Posterior cingulate gyrus (tissue), 11 donors: ENCODE results near the gene MPEG1.

Source experiments
- DNase-seq, 10 donors: peaks; one replicate each; pipeline versions ENCODE4 v3.0.0 to v3.0.0-alpha.2; 2020 to 2021; ENCODE audit warnings: mixed read lengths in 3 of 10
- intact Hi-C: fragments of 100-400 bp; cut with DNase I; formaldehyde crosslinking; loops from one replicate; pipeline ENCODE4 v1.15.1; 2023

MPEG1 gene, protein sequence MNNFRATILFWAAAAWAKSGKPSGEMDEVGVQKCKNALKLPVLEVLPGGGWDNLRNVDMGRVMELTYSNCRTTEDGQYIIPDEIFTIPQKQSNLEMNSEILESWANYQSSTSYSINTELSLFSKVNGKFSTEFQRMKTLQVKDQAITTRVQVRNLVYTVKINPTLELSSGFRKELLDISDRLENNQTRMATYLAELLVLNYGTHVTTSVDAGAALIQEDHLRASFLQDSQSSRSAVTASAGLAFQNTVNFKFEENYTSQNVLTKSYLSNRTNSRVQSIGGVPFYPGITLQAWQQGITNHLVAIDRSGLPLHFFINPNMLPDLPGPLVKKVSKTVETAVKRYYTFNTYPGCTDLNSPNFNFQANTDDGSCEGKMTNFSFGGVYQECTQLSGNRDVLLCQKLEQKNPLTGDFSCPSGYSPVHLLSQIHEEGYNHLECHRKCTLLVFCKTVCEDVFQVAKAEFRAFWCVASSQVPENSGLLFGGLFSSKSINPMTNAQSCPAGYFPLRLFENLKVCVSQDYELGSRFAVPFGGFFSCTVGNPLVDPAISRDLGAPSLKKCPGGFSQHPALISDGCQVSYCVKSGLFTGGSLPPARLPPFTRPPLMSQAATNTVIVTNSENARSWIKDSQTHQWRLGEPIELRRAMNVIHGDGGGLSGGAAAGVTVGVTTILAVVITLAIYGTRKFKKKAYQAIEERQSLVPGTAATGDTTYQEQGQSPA

GRCh38 chr11:59212744-59213631, at the start of gene MPEG1:
TSS of gene MPEG1 (minus strand) at chr11:59212927. CDS start at chr11:59212865, 62 bp downstream.
- no peak for DNase-seq
- intact Hi-C loops = no loop called here

DNA sequence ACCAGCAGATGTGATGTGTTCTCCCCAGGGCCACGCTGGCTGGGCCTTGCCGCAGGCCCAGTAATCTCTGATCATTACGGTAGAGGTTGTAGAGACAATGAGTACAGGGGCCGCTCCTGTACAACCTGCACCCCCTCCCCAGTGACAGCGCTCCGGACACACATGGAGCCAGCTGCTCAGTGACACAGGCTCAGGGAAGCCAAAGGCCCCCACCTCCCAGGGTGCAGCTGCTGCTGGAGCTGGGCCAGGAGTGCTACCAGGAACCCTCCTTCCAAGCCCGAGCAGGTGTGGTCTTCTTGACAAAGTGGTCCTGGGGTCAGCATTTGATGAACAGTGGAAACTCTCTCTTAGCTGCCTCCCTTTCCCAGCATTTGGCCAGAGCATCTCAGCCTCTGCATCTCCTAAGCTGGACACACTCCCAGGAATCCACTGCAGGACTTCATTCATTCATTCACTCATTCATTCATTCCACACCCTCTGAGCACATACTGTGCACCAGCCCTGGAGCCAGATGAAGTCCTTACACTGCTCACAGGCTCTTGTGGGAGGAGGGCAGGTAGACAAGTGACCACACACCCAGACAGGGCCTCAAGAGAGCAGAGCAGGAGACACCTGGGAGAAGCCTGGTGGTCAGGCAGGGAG, 49.6 kb upstream of the MPEG1 start:
- intact Hi-C loops = no loop called here
- DNase-seq = no peak

DNA sequence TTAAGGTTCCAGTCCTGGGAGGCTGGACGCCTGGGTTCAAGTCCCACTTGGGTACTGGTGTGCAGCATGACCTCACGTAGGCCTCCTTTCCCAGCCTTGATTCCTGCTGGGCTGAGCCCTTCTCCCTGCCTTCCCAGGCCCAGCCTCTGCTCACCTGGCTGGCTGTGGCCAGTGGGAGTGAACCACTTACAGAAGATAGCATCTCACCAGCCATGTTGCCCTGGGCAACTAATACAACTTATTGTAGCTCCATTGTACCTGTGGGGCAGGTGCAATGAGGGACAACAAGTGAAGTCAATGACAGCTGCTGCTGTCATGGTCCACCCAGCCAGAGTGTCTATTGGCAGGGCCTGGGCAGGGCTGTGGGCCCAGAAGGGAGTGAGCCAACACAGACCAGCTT, 48.4 kb upstream of the MPEG1 start:
- intact Hi-C loops = no loop called here
- DNase-seq = no peak

DNA sequence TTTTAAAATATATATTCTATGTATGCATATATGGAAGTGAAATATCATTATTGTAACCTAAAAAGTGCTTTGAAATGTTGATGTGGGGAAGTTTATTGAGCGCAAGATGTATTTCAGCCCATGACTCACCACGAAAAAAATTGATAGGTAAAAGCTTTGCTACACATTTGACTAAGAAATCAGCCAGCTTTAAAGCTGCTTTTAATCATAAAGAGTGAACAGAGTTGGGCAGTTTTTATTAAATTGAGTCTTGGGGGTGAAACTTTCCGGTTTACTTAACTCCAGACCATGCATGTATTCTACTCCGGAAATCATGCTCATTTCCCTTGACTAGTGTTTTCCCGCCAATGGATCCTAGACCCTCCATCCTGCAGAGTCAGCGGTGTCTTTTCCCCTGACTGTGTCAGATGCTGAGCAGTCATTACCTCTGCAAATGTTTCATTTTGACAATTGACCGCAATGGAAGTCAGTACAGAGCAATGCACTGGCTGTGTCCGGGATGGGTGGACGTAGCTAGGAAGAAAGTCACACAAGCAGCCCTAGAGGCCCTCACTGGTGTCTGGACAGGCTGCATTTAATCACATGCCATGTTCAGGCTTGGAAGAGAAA, 47.2 kb upstream of the MPEG1 start:
- no peak for DNase-seq
- intact Hi-C loops = no loop called here

DNA sequence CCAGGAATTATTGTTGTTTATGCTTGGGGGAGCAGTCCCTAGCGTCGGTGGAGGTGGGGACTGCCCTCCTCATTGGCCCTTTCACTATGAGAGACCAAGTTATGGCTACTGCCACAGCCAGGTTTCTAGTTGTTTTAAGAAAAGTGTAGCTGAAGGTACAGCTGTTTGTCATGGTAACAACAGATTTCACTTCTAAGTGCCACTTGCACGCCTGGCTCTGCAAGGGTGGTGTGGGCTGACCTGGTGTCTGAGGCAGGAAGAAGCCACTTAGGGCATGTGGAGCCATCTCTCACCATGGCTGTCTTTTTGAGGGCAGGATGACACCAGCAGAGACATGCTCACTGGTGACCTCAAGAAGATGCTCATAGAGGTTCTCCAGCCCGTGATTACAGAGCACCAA, 46.3 kb upstream of the MPEG1 start:
- intact Hi-C loops = no loop called here
- no peak for DNase-seq

DNA sequence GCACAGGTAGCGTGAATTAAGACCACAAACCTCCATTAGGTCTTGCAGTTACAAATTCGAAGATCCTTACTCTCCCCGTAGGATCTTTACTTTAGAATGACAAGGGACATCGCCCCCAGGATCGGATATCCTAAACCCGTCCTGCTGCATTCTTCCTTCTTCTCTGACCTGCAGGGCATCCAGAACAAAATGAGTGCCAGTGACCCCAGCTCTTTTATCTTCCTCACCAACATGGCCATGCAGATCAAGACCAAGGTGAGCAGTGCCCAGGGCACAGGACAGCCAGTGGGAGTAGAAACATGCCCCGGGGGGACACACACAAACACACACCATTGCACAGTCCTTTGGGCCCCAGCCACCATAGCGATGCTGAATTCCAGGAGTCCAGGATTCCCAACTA, 42.6 kb upstream of the MPEG1 start:
- DNase-seq = no peak
- intact Hi-C loops = no loop called here

DNA sequence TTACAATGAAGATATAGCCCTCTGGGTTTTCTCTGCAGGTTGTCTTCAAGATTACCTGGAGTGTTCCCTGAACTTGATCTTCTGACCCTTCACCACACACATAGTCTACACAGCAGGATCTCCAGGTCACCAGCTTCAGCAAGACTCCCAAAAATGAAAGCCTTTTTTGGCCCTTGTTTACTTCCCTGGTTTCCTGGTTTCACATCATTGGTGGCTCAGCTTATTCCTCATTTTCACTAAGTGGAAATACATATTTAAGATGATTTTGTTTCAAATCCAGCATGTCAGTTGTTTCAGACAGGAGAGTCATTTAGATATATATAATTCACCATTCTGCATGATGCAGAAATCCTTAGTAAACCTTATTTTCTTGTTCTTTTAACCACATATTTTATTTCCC, 41.6 kb upstream of the MPEG1 start:
- intact Hi-C loops = no loop called here
- DNase-seq = no peak

GRCh38 chr11:59253001-59253400, 40.3 kb upstream of the MPEG1 start:
- DNase-seq = no peak
- intact Hi-C loops = no loop called here

DNA sequence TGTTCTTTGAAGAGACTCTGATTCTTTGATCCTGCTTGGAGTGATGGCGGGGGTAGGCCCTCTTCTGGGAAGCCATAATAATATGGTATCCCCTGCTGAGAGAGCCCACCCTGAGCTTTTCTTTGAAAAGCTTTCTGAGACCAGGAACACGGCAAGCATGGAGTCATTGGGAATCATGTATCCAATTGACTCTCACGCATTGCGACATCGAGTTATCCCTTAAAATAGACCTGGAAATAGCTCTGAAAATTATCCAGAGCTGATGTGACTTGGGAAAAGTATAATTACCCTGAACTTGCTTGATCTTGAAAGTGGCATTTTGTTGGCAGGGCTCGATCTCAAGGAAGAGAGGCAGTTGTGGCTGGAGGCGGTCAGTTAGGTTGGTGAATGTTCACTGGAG, 36.8 kb upstream of the MPEG1 start:
- intact Hi-C loops = no loop called here
- DNase-seq = no peak

DNA sequence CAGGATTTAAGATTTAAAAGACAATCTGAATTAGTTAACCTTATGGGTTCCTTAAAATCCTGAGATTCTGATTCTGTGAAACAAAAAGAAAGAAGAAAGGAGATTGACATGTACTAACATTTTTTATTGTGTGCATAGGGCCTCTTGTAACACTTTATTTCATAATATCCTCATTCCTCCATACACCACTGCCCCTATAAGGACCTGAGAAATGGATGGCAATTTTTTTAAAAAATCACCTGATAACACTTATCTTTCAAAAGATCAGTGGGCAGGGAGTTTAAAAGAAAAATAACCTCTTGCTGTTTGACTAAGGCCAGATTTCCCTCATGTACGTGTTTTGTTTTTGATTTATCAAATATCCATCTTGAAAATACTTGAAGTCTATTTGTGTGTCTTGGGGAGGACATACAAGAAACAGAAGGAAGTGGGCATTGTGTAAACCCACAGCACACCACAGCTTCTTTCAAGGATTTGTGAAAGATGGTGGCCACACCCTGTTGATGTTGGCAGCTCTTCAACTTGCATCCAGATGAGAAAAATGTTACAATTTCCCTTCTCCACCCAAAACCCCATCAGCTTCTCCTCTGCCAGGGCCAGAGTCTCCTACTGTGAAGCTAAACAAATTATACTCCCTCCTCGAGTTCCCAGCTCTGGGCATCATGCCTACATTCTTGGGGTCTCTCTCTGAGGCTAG, 35.0 kb upstream of the MPEG1 start:
- DNase-seq = no peak

GRCh38 chr11:59243633-59244032, 30.9 kb upstream of the MPEG1 start:
- intact Hi-C loops = no loop called here
- DNase-seq = no peak

More for the DNA sequence above, 35.0 kb upstream of the MPEG1 start:
- intact Hi-C loops = no loop called here

DNA sequence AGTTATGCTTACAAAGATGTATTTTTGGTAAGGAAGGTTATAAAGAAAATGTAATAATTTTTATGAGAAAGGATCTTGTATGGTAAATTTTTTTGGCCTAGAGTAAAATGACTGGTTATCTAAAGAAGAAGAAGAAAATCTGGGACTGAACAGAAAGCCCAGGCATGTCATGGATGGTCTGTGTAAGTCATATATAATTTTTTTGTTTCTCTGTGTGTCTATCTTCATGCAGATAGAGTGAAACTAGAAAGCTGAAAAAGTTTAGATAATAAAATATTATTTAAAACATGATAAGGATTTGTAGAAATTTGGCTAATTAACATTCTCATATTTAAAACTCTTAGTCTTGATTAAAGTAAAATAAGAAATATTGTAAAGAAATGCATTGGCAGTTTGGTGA, 27.6 kb upstream of the MPEG1 start:
- no peak for DNase-seq
- intact Hi-C loops = no loop called here

DNA sequence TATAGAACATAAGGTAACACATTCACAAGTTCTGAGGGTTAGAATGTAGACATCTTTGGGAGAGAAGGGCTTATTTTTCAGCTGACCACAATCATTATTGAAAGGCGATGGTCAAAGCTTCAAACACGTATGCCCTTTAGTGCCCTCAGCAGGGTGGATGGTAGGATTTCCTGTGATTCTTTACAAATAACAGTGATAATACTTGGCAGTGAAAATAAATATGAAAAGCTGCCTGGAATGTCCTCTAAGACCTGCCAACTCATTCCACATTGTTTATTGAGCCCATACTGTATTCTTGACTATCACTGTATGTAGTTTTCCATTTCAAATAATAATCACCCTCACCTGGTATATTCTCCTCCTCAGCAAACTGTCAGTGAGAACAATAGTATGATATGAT, 13.7 kb upstream of the MPEG1 start:
- DNase-seq = no peak
- intact Hi-C loops = no loop called here

DNA sequence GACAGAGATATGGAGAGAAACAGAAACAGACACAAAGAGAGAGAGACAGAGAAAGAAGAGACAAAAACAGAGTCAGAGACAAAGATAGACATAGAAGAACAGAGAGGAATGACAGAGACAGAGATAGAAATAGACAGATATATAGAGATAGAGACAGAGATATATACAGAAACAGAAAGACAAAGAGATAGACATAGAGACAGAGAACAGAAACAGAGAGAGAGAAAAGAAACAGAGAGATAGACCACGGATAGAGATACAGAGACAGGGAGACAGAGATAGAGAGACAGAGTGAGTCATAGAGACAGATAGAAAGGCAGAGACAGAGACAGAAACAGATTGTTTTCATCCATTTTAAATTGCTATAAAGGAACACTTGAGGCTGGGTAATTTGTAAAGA, 12.3 kb upstream of the MPEG1 start:
- intact Hi-C loops = no loop called here
- DNase-seq = no peak

GRCh38 chr11:59224351-59224928, 11.7 kb upstream of the MPEG1 start:
- intact Hi-C loops = no loop called here
- DNase-seq = no peak

DNA sequence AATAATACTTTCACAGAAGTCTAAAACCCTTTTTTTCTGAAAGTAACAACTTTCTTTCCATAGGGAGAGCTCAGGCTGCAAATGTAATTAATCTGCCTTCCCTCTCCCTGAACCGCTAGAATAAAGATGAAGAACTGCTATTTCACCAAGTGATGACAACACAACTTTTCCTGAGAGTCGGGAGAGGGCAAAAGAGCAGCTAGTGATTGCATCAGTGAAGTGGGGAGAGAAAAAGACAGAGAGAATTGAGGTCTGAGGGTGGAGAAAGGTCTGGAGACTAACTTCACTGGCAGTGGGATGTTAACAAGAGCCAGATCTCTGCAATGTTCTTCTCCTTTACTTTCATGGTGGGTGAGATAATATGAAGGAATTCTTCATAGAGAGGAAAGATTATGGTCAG, 10.9 kb upstream of the MPEG1 start:
- DNase-seq = no peak
- intact Hi-C loops = no loop called here

GRCh38 chr11:59223177-59223576, 10.4 kb upstream of the MPEG1 start:
- intact Hi-C loops = no loop called here
- no peak for DNase-seq

DNA sequence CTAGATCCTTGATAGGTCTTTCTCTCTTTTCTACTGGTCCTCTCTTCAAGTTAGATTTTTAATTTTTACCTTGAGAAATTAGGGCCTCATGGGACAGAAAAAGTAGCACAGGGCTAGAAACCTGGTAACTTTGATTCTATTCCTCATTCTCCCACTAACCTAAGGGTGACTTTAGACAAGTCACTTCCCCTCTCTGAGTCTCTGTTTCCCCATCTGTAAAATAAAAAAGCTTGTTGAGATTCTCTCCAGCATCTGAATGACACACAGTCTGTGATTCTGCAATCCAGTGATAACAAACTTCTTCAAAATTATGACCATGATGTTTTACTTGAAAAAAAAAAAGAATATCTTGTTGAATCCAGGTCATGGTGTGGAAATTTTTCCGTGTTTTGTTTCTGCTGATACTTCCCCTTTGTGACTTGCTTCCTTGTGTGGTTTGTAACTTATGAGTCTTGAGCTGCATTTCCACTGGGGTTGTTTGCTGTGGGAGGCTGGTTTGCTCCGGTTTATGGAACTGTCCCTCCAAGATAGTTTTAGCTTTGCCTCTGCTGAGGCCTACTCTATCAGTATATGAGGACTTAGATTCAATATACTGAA, 9.8 kb upstream of the MPEG1 start:
- no peak for DNase-seq
- intact Hi-C loops = no loop called here

GRCh38 chr11:59221441-59221840, 8.7 kb upstream of the MPEG1 start:
- DNase-seq = no peak
- intact Hi-C loops = no loop called here
